ENCODE measurements around the gene COL6A2. TPM values are rescaled to one million over a fixed set of nuclear protein-coding genes. Genes with fewer than 3 reads are reported as not detected.

COL6A2 gene
- total RNA-seq, 1 experiment from 2014 or later, result 15.0 TPM

- no peak overlapping the region for H3K27ac ChIP-seq (ENCODE audit: low read depth, low read length, poor library complexity, severe bottlenecking)
- no TSS peak for BruUV-seq (replicated peaks)
- no peaks in the 10 kb centered on the region for H3K27me3 ChIP-seq (replicated peaks; ENCODE audit: insufficient read depth, low read depth, low read length, poor library complexity)
- DNase-seq (ENCODE audit: low spot score), result no peak
- TF ChIP-seq CTCF (conservative IDR thresholded peaks at IDR 0.05; ENCODE audit: low read depth, low read length) (no peak), EZH2 (IDR thresholded peaks at IDR 0.05; ENCODE audit: borderline replicate concordance, low read depth, low read length, poor library complexity, severe bottlenecking) (no peak)
- no peaks in the 10 kb centered on the region for H3K9me3 ChIP-seq (ENCODE audit: low read depth, low read length, poor library complexity, severe bottlenecking)
- ChIA-PET CTCF (no interaction called here), POLR2A (ENCODE audit: low non-redundant PET) (no interaction called here)
- H3K36me3 ChIP-seq (ENCODE audit: insufficient read depth, low read length, poor library complexity, severe bottlenecking), result no peaks in the 10 kb centered on the region
- no peak overlapping the region for H3K4me3 ChIP-seq (ENCODE audit: low read depth, low read length, poor library complexity, severe bottlenecking)
- H3K4me1 ChIP-seq (ENCODE audit: insufficient read depth, low read length, poor library complexity, severe bottlenecking), result no peaks in the 10 kb centered on the region
- intact Hi-C loops (cut with micrococcal nuclease; ENCODE audit: unreplicated experiment), result no loop called here
Observed at GRCh38 chr21:46126309-46127238, 28.7 kb downstream of the COL6A2 start.

- POLR2A ChIA-PET (ENCODE audit: low non-redundant PET), result no interaction called here
Observed at GRCh38 chr21:46127239-46128105, 29.6 kb downstream of the COL6A2 start.

More at GRCh38 chr21:46127239-46128105, 29.6 kb downstream of the COL6A2 start:
- Histone ChIP-seq H3K9me3 (ENCODE audit: low read depth, low read length, poor library complexity, severe bottlenecking) (no peaks in the 10 kb centered on the region), H3K36me3 (ENCODE audit: insufficient read depth, low read length, poor library complexity, severe bottlenecking) (no peaks in the 10 kb centered on the region), H3K4me1 (ENCODE audit: insufficient read depth, low read length, poor library complexity, severe bottlenecking) (no peaks in the 10 kb centered on the region), H3K4me3 (ENCODE audit: low read depth, low read length, poor library complexity, severe bottlenecking) (no peak overlapping the region), H3K27ac (ENCODE audit: low read depth, low read length, poor library complexity, severe bottlenecking) (no peak overlapping the region), H3K27me3 (replicated peaks; ENCODE audit: insufficient read depth, low read depth, low read length, poor library complexity) (no peaks in the 10 kb centered on the region)
- DNase-seq (ENCODE audit: low spot score), result no peak
- CTCF ChIA-PET, result no interaction called here
- TF ChIP-seq EZH2 (IDR thresholded peaks at IDR 0.05; ENCODE audit: borderline replicate concordance, low read depth, low read length, poor library complexity, severe bottlenecking), result no peak
- TF ChIP-seq CTCF (conservative IDR thresholded peaks at IDR 0.05; ENCODE audit: low read depth, low read length), result no peak
- intact Hi-C loops (cut with micrococcal nuclease; ENCODE audit: unreplicated experiment), result no loop called here
- no TSS peak for BruUV-seq (replicated peaks)
